Epithelial cell of prostate (primary cell): ENCODE measurements around the gene FAM222A.

ENCODE experiments used
- DNase-seq: peaks from one replicate; pipeline ENCODE4 v3.0.0-alpha.2; 2011; ENCODE audit warnings: low read depth, low spot score
- H3K27ac ChIP-seq: fragments of 450-650 bp; 2 replicates; pipeline ENCODE4 v1.5.1; 2017; ENCODE audit warnings: mild to moderate bottlenecking

Gene FAM222A

DNA sequence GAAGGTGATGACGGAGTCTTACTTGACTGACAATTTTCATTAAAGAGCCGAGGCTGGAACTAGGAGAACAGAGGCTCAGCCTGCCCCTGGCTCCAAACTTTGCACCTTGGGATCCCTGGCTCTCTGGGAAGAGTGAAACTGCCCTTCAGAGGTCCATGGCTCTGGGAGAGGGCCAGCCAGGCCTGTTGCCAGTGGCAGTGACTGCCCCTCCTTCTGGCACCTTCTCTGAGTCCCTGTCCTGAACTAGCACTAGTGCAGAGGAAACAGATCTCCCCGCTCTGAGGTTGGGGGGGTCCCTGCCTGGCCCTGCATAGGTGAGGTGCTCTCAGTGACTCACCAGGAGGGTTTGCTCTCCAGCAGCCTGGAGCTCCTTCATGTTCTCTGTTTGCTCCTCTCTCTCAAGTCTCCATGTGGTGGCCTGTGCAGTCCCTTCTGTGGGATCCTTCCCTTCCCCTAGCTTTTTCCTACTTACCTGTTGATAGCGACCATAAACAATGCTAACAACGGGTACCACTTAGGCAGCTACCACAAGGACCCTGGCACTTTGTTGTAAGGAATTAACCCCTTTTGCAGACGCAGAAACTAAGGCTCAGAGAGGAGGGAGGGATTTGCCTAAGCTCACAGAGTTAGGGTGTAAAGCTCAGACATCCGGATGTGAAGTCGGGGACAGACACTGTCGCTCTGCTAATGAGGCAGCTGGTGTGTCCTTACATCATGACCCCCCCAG is 22.4 kb downstream of the FAM222A start:
- H3K27ac ChIP-seq: no peak overlapping the region
- DNase-seq: no peak

DNA sequence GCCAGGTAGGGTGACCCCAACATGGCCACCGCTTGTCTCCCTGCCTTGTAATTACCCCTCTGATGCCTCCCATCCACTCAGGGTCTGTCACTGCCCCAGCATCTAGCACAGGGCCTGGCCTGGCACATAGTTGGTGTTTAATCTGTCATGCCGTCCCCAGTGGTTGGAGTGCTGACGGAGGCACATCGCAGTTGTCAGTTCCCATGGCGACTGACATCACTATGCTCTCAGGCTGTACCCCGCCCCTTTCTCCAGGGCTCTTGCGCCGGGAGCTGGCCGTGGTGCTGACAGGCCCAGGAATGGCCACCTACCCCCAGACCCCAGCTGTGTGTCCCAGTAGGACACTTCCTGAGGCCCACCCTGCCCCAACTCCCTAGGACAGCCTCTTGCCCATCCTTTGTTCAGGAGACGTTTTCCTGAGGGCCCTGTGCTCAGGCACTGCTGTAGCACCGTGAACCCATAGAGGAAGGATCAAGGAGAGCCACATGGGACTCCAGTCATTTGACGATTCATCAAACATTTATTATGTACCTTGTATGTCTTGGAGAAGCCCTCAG is 23.0 kb downstream of the FAM222A start:
- no peak overlapping the region for H3K27ac ChIP-seq
- DNase-seq: no peak

DNA sequence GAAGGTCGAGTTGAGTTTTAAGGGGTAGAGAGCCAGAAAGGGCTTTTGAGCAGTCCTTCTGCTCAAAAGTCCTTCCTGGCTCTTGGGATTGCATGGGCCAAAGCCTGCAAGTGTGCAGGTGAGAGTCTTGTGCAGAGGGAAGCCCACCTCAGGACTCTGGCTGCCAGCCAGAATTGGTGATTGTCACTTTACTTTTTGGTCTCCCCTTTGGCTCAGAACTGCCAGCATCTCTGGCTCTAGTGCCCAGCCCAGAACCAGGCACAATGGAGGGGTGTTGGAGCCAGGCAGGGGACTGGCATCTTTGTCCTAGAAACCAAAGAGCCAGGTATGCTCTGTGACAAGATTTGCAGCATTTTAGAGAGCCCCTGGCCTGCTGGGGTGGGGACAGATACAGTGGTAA is 23.5 kb downstream of the FAM222A start:
- no peak for DNase-seq
- H3K27ac ChIP-seq: no peak overlapping the region

DNA sequence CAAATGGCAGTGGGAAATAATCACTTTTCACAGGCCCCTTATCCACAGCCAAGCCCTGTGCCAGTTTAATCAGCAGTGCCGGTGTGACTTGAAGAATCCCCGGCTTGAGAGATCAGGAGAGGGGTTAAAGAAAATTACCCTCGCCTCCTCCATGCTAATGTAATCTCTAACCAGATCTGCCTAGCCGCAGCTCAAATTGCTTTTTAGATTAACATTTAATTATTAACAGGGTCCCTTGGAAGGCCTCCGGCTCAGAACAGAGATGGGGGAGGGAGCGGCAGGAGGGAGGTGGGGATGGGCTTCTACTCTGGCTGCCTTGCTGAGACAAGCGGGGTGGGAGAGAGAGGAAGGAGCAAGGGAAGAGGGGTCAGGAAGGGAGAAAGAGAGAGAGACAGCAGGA is 24.0 kb downstream of the FAM222A start:
- DNase-seq: no peak
- H3K27ac ChIP-seq: no peak overlapping the region

DNA sequence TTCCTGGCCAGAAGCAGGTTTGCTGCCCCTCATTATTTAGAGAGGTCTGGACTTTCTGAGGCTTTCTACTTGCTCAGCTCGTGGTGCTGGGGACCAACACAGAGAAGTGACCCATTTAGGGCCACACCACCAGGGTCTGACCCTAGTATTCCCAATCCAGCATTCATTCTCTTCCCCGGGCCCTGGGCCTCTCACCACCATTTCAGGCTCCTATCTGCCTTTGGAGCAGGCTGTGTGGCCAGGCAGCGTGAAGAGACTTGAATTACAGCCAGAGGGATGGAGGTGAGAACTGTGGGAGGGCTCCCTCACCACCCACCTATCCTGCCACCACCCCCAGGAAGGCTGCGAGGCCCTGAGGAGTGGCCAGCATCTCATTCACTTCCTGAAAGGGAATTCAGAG is 24.6 kb downstream of the FAM222A start:
- no peak for DNase-seq
- H3K27ac ChIP-seq: no peak overlapping the region

DNA sequence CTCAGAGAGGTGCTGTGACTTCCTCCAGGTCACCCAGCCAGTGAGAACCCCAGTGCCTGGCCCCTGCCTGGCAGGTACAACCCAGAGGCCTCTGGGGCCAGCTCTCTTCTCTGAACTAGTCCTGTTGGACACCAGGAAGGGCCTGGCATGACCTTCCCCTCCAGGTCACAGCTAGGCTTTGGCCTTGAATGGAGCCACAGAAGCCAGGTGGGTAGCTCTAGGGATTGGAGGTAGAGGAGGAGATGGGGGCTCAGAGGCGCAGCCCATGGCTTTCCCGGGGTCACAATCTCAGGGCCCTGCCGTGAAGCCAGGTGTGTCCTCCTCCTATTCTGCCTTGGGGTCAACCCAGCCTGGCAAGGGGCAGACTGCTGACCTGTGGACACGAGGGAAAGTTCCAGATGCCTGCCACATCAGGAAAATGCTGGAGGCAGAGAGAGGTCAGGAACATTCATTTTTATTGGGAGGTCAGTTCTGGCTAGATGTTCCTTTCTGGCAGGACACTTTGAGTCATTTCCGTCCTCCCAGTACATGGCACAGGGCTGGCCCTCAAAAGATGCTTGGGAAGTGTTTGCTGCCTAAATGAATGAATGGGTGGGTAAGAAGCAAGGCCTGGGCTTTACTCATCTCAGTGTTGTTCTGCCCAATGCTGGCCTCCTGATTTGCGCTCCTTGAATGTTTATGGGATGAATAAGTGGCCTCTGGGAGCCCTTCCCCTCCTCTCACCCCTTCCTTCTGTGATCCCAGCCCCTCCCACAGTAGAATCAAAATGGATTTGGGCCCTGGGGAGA is 25.4 kb downstream of the FAM222A start:
- H3K27ac ChIP-seq: no peak overlapping the region
- no peak for DNase-seq

DNA sequence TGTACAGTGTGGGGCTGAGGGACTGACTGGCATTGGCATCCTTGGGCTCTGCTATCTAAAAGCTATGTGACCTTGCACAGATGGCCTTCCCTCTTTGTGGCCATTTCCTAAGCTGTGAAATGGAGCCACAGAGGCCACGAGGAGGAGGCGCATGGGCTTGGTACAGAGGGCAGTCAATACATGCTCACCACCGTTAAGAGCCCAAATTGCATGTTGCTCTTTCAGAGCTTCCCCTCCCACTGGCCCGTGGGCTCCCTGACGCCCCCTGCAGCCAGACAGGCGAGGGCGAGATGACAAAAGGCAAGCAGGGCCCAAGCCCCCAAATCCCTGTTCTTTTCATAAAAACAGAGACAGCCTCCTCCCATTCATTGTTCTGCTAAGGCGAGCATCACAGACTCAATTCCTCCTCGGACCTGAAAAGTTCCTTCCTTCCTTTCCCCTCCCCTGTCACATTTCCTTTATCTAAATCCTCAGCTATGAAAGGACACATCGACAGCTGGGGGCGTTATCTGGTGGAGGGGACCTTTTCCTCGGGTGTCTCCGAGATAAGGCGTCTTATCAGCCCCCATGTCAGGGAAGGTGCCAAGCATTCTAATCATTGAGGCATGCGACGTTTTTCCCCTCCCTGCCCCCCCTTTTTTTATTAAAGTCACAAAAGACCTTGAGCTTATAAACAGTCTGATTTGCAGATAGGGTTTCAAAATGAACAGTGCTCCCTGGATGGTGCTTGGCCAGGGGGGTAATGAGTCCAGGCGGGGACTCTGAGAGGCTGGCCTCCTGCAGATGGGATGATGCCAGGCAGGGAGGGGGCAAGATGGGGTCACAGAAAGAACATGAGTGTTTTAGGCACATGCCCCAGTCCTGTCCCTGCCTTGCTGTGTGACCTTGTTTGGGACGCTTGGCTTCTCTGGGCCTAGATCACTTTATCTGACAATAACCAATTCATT is 26.4 kb downstream of the FAM222A start:
- no peak overlapping the region for H3K27ac ChIP-seq
- no peak for DNase-seq

DNA sequence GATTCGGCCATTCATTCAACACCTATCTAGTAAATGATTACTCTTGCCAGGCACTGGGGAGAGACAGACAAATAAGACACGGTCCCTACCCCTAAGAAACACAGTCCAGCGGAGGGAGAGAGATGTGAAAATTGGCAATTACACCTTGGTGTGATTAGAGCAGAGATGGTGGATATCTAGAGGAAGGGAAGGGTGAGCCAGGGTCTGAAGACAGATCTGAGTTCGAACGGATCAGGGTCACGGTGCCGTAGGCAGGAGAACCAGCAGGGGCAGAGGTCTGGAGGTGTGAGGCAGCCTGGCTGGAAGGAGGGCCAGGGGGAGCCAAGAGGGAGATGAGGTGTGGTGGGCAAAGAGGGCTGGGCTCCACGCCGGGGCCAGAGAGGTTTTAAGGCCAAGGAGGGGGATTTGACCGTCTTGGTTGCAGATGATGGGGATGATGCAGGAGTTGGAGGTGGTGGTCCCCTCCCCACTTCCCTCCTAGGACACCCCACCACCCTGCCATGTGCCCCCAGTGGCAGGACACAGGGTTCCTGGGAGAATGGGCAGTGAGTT is 27.1 kb downstream of the FAM222A start:
- no peak for DNase-seq
- H3K27ac ChIP-seq: no peak overlapping the region

DNA sequence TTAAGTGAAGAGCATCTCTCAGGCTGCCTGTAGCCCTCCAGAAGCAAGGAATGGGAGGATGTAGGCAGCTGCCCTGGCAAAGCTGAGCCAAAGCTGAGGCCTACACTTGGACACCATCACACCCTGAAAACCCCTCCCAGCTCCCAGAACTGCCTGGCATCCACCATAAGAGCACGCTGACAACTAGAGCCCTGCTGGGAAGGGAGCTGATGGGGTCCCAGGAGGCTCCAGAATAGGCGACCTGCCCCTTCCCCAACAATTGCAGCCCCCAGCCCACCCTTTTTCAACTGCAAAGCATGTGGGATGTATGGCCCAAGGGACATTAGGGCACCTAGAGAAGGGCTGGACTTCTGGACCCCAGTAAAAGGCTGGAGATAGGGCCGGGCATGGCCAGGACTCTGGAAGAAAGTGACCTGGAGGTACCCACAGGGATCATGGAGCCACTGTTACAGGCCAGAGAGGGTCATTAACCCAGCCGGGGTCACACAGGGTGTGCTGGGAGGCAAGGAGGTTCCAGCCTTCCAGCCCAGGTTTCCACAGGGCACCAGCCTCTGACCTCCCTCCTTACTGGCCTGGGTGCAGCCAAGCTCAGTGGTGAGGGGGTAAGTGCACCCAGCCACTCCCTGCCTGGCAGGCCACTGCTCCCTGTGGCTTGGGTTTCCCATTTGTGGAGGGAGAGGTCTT is 27.8 kb downstream of the FAM222A start:
- no peak for DNase-seq
- H3K27ac ChIP-seq: no peak overlapping the region

DNA sequence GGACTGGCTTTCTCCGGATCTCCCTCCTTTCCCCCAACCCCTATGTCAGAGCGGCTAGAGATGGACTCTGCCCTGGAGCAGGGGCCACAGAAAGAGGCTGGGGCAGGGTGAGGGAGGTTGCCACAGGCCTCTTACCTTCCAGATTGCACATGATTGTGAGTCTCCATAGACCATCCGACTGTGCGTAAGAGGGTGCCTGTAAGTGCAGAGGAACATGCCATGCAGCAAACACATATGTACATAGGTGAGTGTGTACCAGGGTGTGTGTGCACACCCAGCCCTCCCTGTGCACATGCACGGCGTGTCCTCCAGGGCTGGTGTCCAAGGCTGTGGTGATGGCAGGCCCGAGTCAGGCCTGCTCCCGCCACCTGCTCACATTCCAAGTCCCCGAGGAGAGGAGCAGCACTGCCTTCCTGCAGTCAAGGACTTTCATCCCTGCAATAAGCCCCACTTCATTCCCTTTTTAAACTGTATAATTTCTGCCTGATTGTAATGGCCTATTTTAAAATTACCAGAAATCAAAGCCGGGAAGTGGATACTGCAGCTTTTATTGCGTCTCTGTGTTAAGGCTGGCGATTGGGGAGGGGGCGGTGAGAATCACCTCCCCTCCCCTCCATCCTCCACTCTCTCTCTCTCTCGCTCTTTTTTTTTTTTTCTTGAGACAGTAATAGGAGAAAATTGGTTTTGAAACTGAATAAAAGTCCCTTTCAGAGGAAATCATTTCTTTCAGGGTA is 28.5 kb downstream of the FAM222A start:
- H3K27ac ChIP-seq: no peak overlapping the region
- DNase-seq: no peak

DNA sequence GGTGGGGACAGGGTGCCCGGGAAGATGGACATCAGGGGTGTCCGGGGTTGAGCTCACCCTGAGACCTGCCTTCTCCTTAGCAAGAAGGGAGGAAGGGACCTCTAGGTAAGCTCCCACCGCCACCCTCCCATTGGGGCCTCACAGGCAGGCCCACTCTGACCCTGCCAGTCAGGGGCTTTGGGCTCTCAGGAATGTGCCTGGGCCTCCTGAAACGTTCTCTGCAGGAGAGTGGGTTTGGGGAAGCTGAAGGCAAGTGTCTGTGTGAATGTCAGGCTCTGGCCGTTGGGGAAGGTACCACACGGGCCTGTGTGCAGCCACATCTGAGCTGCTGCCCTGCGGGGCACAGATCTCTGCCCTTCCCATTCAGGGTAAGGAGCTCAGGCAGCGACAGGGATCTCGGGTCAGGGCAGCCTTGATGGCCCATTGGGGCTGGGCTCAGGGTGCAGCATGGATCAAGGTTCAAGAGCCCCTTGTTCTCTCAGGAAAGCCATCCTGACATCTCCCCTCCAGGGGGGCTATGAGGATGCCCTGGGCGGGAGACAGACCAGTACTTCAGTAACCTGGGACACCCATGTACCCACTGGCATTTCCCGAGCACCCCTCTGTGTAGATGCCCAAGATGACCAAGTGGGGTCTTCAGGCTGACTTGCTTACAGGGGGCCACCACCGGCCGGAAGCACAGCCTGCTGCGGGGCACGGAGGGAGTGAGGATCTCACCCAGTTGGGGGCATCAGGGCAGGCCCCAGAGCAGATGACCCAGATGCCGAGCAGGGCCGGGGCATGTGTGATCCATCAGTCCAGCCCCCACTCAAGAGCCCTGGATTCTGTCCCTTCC is 29.7 kb downstream of the FAM222A start:
- DNase-seq: no peak

DNA sequence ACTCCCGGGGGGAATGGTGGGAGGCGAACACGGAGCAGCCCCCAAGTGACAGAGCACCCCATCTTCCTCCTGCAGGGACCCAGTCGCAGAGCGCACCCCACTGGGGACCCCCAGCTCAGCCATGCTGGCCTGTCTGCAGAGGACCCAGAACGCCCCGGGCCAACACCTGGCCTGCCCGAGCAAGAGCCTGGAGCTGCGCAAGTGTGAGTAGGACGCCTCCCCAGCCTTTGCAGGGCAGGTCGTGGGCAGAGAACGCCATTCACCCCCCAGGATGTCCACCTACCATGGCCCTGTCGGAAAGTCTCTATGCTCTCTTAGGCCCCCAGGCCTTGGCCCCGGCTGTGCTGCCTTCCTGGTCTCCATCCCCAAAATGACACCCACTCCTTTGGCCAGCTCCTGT is 30.4 kb downstream of the FAM222A start:
- H3K27ac ChIP-seq: no peak overlapping the region
- no peak for DNase-seq

More for the DNA sequence above, 29.7 kb downstream of the FAM222A start:
- no peak overlapping the region for H3K27ac ChIP-seq

DNA sequence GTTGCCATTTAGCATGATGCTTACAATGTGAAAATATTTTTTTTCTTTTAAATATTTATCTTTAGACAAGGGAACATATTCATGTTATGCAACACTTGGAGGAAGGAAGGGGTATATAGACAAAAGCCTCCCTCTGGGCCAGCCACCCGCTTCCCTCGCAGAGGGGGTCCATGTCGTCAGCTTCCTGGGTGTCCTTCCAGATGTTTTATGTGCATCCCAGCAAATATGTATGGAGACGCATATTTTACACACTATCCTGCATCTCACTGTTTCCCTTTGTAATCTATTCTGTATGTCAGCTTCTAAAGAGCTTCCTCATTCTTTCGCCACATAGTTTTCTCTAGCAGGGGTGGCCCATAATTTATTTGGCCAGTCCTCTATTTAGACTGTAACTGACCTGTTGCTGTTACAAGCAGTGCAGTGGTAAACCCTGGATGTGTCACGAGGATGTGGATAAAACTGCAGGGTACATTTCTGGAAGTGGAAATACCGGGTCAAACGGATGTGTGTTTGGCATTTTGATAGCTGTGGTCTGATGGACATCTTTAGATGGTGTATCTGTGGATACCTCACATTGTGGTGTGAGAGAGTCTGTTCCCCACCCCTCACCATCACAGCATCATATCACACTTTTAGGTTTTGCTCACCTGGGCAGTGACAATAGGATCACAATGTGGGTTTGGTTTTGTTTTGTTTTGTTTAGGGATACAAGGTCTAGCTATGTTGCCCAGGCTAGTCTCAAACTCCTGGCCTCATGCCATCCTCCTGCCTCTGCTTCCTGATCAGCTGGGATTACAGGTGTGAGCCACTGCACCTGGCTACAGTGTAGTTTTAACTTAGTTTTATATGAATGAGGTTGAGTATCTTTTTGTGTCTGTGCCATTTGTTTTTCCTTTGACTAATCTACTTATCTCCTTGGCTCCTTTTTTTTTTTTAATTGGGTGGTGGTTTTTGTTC is 31.6 kb downstream of the FAM222A start:
- no peak overlapping the region for H3K27ac ChIP-seq
- no peak for DNase-seq

DNA sequence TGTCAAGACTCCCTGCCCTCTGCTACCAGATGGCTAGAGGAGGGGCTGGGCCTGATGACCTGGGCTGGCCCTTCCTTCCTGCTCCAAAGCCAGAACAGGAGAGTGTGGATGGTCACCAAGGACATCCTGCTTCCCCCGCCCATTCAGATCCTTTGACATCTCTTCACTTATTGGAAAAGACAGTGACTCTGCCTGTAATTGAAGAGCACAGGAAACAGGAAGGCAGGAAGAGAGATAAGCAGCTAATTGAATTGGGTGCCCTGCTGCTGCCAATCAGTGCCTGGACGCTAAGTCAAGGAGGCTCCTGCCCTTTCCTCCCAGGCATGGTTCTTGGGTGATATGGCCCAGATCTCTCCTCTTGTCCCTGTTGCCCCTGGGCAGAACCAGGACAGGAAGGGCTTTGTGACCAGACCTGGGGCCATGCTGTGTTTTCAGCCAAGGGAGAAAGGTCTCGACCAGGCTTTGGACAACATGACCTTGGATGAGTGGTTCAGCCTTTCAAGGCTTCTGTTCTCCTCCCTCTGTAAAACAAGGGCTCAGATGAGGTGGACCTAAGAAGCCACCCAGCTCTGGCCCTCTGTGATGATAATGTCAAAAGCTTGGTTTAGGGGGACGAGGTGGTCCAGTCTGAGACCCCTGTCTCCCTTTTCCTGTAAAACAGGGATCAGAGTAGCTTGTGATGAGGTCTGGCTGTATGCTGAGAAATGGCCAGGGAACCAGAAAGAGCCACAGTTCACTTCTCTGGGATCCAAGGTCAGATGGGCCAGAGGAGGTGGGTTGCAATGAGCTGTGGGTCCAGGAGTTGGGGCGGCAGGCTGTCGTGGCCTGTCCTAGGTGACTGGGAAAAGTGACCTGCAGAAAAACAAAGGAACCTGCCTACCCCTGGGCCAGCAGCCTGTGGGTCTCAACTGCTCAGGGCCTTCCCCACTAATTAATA is 38.8 kb downstream of the FAM222A start:
- no peak overlapping the region for H3K27ac ChIP-seq
- no peak for DNase-seq

DNA sequence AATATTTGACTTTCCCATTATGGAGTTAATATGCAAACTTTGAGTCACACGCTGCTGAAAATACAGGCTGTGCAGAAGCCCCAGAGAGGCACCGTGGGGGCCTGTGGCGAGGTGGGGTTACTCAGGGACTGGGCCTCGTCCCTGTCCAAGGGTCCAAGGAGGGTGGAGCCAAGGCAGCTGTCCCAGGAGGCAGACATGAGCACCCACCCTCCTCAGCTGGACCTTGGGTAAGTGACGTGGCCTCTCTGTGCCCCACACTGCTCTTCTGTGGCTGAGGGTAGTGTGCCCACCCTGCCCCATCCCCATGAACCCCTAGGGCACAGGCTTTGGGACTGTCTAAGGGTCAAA is 39.4 kb downstream of the FAM222A start:
- no peak overlapping the region for H3K27ac ChIP-seq
- no peak for DNase-seq

DNA sequence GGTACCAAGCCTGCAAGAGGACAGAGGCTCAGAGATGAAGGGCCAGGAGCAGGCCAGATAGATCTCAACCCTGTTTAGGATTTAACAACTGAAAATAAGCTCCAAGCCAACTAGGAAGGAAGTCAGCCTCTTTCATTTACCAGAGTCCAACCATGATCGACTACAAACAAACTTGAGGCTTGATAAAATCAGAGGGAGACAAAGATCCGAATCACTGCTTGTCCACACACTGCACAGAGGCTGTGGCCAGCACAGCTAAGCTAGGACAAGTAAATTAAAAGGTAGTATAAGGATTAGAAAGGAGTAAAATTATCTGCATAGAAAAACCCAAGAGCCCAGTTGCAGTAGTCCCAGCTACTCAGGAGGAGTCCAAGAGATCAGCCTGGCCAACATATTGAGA is 40.3 kb downstream of the FAM222A start:
- H3K27ac ChIP-seq: no peak overlapping the region
- no peak for DNase-seq
